K562 treated with DMSO at 1 percent for 48 hours (cell line): Measurements from ENCODE around the gene LPAR3. TPM values are rescaled to one million over a fixed set of nuclear protein-coding genes. Genes with fewer than 3 reads are reported as not detected.

ENCODE experiments used
- total RNA-seq: library from RNA; unstranded; fragments of 300-600 nt; gene quantifications from 2 replicates; pipeline ENCODE4 v1.2.3, GENCODE V29; 2022; ENCODE audit warnings: low replicate concordance; ENCODE audit errors: extremely low read depth

The LPAR3 gene
- not detected in 2 replicates for total RNA-seq

GRCh38 chr1:84892705-84893618, at the start of gene LPAR3:
Gene LPAR3, minus strand, starts transcription at chr1:84893206. Its CDS starts 27,086 bp downstream, at chr1:84866120.

Other genes with a start within 250 kb of the LPAR3 start
- not detected in 2 replicates for gene SSX2IP, start 202.7 kb downstream of the LPAR3 start, total RNA-seq
- gene MCOLN2, start 103.9 kb upstream of the LPAR3 start, total RNA-seq = not detected in 2 replicates
- not detected in 2 replicates for gene MCOLN3, start 155.3 kb upstream of the LPAR3 start, total RNA-seq